SU-DHL-6 (cell line): ENCODE data around the gene GNA14.

ENCODE experiments used
- H2AFZ ChIP-seq: fragments of 200-600 bp; sonication (generic); 2 replicates; pipeline ENCODE4 v1.6.1; 2014; ENCODE audit warnings: low read depth, mild to moderate bottlenecking, moderate library complexity, mixed read lengths, antibody characterized with exemption, low read length; ENCODE audit not compliant: severe bottlenecking
- H3F3A ChIP-seq: fragments of 200-600 bp; shearing (Covaris generic); 2 replicates; pipeline ENCODE4 v1.6.0; 2016; ENCODE audit warnings: antibody characterized with exemption, mild to moderate bottlenecking; ENCODE audit not compliant: insufficient read depth
- H3K27ac ChIP-seq: fragments of 200-600 bp; sonication (generic); 2 replicates; pipeline ENCODE4 v1.5.1; 2016; ENCODE audit warnings: low read depth, mild to moderate bottlenecking, low read length, moderate library complexity, mixed read lengths
- H3K27me3 ChIP-seq: fragments of 200-600 bp; sonication (generic), shearing (Covaris generic); 2 replicates; pipeline ENCODE4 v1.6.0; 2014; ENCODE audit warnings: mild to moderate bottlenecking, low read length
- H3K36me3 ChIP-seq: fragments of 200-600 bp; sonication (generic); 2 replicates; pipeline ENCODE4 v1.6.1; 2014; ENCODE audit warnings: mild to moderate bottlenecking, low read length, mixed read lengths
- H3K4me2 ChIP-seq: fragments of 300-600, 200-600 bp; shearing (Covaris generic), sonication (generic); 2 replicates; pipeline ENCODE4 v1.6.0; 2014; ENCODE audit warnings: low read length, low read depth, mild to moderate bottlenecking; ENCODE audit not compliant: poor library complexity, severe bottlenecking
- H3K4me3 ChIP-seq: fragments of 200-600 bp; sonication (generic); 2 replicates; pipeline ENCODE4 v1.5.1; 2014; ENCODE audit warnings: antibody characterized with exemption, low read length, mild to moderate bottlenecking, mixed read lengths; ENCODE audit not compliant: insufficient read depth, poor library complexity, severe bottlenecking
- H3K79me2 ChIP-seq: fragments of 200-600 bp; sonication (generic); 2 replicates; pipeline ENCODE4 v1.6.1; 2014; ENCODE audit warnings: mild to moderate bottlenecking, low read length, moderate library complexity; ENCODE audit not compliant: insufficient read depth
- H3K9ac ChIP-seq: fragments of 200-600 bp; sonication (generic); 2 replicates; pipeline ENCODE4 v1.7.0; 2014; ENCODE audit warnings: mild to moderate bottlenecking, low read length
- H3K9me2 ChIP-seq: fragments of 200-600 bp; sonication (generic); replicated peaks from 2 replicates; pipeline ENCODE4 v1.6.1; 2014; ENCODE audit warnings: low read length; ENCODE audit not compliant: insufficient read depth
- H3K9me3 ChIP-seq: fragments of 200-600 bp; sonication (generic); 2 replicates; pipeline ENCODE4 v1.6.1; 2014; ENCODE audit warnings: low read length, mixed read lengths; ENCODE audit not compliant: insufficient read depth
- H4K20me1 ChIP-seq: fragments of 200-600 bp; sonication (generic); 2 replicates; pipeline ENCODE4 v1.6.1; 2014; ENCODE audit warnings: low read depth, mild to moderate bottlenecking, antibody characterized with exemption, low read length, moderate library complexity, mixed read lengths
- CTCF ChIP-seq: fragments of 200-600 bp; sonication (generic); IDR thresholded peaks from one replicate; pipeline ENCODE4 v1.5.1; 2017; ENCODE audit warnings: antibody characterized with exemption, mild to moderate bottlenecking, low read length, moderate library complexity; ENCODE audit not compliant: insufficient read depth, poor library complexity, severe bottlenecking
- EZH2phosphoT487 ChIP-seq: fragments of 200-600 bp; sonication (generic), shearing (Covaris generic); conservative IDR thresholded peaks from 2 replicates; pipeline ENCODE4 v1.6.1; 2018; ENCODE audit warnings: mild to moderate bottlenecking, antibody characterized with exemption, low read length, moderate library complexity, mixed read lengths

Gene GNA14

GRCh38 chr9:77384406-77384805, 263.7 kb downstream of the GNA14 start:
- H3K9ac ChIP-seq: no peak overlapping the region
- H3K27ac ChIP-seq: no peak overlapping the region
- no peaks in the 10 kb centered on the region for H3K27me3 ChIP-seq
- H4K20me1 ChIP-seq: 0 out of 2 replicates have a peak, but pooled peaks cover 3% of the 10 kb centered on the region
- no peaks in the 10 kb centered on the region for H3K79me2 ChIP-seq
- no peak overlapping the region for H3K4me2 ChIP-seq
- H3K9me3 ChIP-seq: no peaks in the 10 kb centered on the region
- H3F3A ChIP-seq: no peaks in the 10 kb centered on the region
- no peak overlapping the region for H3K4me3 ChIP-seq
- H3K9me2 ChIP-seq: no peaks in the 10 kb centered on the region
- TF ChIP-seq EZH2phosphoT487 (no peak), CTCF (no peak)
- H2AFZ ChIP-seq: no peak overlapping the region
- peaks cover 12% of the 10 kb centered on the region; the same call in 1 of the 2 replicates for H3K36me3 ChIP-seq

- H3K9ac ChIP-seq: no peak overlapping the region
- H3K79me2 ChIP-seq: no peaks in the 10 kb centered on the region
- H3K27me3 ChIP-seq: no peaks in the 10 kb centered on the region
- 0 out of 2 replicates have a peak, but pooled peaks cover 4% of the 10 kb centered on the region for H3K36me3 ChIP-seq
- no peaks in the 10 kb centered on the region for H4K20me1 ChIP-seq
- H2AFZ ChIP-seq: no peak overlapping the region
- H3K27ac ChIP-seq: no peak overlapping the region
- H3K9me2 ChIP-seq: no peaks in the 10 kb centered on the region
- no peak overlapping the region for H3K4me2 ChIP-seq
- no peaks in the 10 kb centered on the region; the same call in 1 of the 2 replicates for H3F3A ChIP-seq
- no peaks in the 10 kb centered on the region for H3K9me3 ChIP-seq
- no peak for TF ChIP-seq CTCF
- no peak for TF ChIP-seq EZH2phosphoT487
- no peak overlapping the region for H3K4me3 ChIP-seq
Observed at GRCh38 chr9:77375956-77376532, 272.1 kb downstream of the GNA14 start.

DNA sequence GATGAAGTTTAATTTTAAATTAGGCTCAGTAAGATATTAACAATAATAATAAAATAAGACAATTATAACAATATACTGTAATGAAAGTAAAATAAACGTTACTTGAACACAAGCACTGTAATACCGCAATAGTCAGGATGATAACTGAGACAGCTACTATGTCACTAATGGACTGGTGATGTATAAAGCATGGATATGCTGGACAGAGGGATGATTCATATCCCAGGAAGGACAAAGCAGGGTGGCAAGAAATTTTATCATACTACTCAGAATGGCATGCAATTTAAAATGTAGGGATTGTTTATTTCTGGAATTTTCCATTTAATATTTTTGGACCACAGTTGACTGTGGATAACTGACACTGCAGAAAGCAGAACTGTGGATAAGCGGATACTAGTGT, 273.9 kb downstream of the GNA14 start:
- Histone ChIP-seq H3K9me3 (no peaks in the 10 kb centered on the region), H3K4me3 (no peak overlapping the region), H3K4me2 (no peak overlapping the region), H3K79me2 (no peaks in the 10 kb centered on the region), H3K27me3 (no peaks in the 10 kb centered on the region), H3K36me3 (peaks cover 12% of the 10 kb centered on the region; the same call in 1 of the 2 replicates), H3K27ac (no peak overlapping the region), H4K20me1 (no peaks in the 10 kb centered on the region), H3K9ac (no peak overlapping the region), H3F3A (no peaks in the 10 kb centered on the region; the same call in 1 of the 2 replicates), H2AFZ (no peak overlapping the region), H3K9me2 (no peaks in the 10 kb centered on the region)
- TF ChIP-seq CTCF (no peak), EZH2phosphoT487 (no peak)
